ENCODE data around the gene SLC7A11.

GRCh38 chr4:138196153-138196552 lies 46.0 kb downstream of the SLC7A11 start:
- TF ChIP-seq, protein P1, sequence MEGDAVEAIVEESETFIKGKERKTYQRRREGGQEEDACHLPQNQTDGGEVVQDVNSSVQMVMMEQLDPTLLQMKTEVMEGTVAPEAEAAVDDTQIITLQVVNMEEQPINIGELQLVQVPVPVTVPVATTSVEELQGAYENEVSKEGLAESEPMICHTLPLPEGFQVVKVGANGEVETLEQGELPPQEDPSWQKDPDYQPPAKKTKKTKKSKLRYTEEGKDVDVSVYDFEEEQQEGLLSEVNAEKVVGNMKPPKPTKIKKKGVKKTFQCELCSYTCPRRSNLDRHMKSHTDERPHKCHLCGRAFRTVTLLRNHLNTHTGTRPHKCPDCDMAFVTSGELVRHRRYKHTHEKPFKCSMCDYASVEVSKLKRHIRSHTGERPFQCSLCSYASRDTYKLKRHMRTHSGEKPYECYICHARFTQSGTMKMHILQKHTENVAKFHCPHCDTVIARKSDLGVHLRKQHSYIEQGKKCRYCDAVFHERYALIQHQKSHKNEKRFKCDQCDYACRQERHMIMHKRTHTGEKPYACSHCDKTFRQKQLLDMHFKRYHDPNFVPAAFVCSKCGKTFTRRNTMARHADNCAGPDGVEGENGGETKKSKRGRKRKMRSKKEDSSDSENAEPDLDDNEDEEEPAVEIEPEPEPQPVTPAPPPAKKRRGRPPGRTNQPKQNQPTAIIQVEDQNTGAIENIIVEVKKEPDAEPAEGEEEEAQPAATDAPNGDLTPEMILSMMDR (IDR thresholded peaks at IDR 0.05): no peak
- no peak for TF ChIP-seq POLR2A (IDR thresholded peaks at IDR 0.05)
